ENCODE results near the gene BICDL1. TPM values are rescaled to one million over a fixed set of nuclear protein-coding genes. Genes with fewer than 3 reads are reported as not detected.

BICDL1 gene
- total RNA-seq, 1 experiment from 2014 or later = 3.6 TPM

- peaks cover 23% of the 10 kb centered on the region for H3K79me2 ChIP-seq (ENCODE audit: low read length)
- peaks cover 18% of the 10 kb centered on the region for H3K4me1 ChIP-seq (ENCODE audit: insufficient read depth, low read length)
- H3K9me3 ChIP-seq (ENCODE audit: low read length) = no peaks in the 10 kb centered on the region
- BruUV-seq (replicated peaks) = no TSS peak
- no peak overlapping the region for H3K4me2 ChIP-seq (ENCODE audit: low read length)
- peaks cover 8% of the 10 kb centered on the region; the same call in 1 of the 2 replicates for H3K36me3 ChIP-seq (ENCODE audit: low read depth, low read length)
- H3K9me2 ChIP-seq (replicated peaks; ENCODE audit: low read length) = no peaks in the 10 kb centered on the region
- TF ChIP-seq EZH2phosphoT487 (IDR thresholded peaks at IDR 0.05; ENCODE audit: borderline replicate concordance, low read length) (no peak), CTCF (conservative IDR thresholded peaks at IDR 0.05; ENCODE audit: low read depth, low read length) (no peak), EZH2 (IDR thresholded peaks at IDR 0.05; ENCODE audit: low read length, unreplicated experiment) (no peak)
- no peak overlapping the region for H3K27ac ChIP-seq (ENCODE audit: low read length)
- DNase-seq (no peak), ATAC-seq (no peak)
- no peaks in the 10 kb centered on the region for H4K20me1 ChIP-seq (ENCODE audit: low read length)
- ChIA-PET POLR2A (ENCODE audit: unreplicated experiment) (no interaction called here), CTCF (no interaction called here)
- no peak overlapping the region for H3K9ac ChIP-seq (ENCODE audit: low read length)
- no peak overlapping the region for H2AFZ ChIP-seq (ENCODE audit: low read length)
- peaks cover 3% of the 10 kb centered on the region for H3F3A ChIP-seq (ENCODE audit: low read length, unreplicated experiment)
- no peak overlapping the region for H3K4me3 ChIP-seq (ENCODE audit: low read length)
- H3K27me3 ChIP-seq (ENCODE audit: low read length) = no peaks in the 10 kb centered on the region
- intact Hi-C loops (cut with micrococcal nuclease) = no loop called here
These were observed 132.3 kb downstream of the BICDL1 start for GRCh38 chr12:120121343-120121742.

- Histone ChIP-seq H3K27ac (ENCODE audit: low read length) (no peak overlapping the region), H3F3A (ENCODE audit: low read length, unreplicated experiment) (peaks cover 3% of the 10 kb centered on the region), H3K9me3 (ENCODE audit: low read length) (no peaks in the 10 kb centered on the region), H3K4me1 (ENCODE audit: insufficient read depth, low read length) (peaks cover 18% of the 10 kb centered on the region), H3K4me2 (ENCODE audit: low read length) (no peak overlapping the region), H3K36me3 (ENCODE audit: low read depth, low read length) (peaks cover 12% of the 10 kb centered on the region; the same call in 1 of the 2 replicates), H2AFZ (ENCODE audit: low read length) (no peak overlapping the region), H3K79me2 (ENCODE audit: low read length) (peaks cover 23% of the 10 kb centered on the region), H3K4me3 (ENCODE audit: low read length) (no peak overlapping the region), H3K27me3 (ENCODE audit: low read length) (no peaks in the 10 kb centered on the region), H4K20me1 (ENCODE audit: low read length) (no peaks in the 10 kb centered on the region), H3K9ac (ENCODE audit: low read length) (no peak overlapping the region), H3K9me2 (replicated peaks; ENCODE audit: low read length) (no peaks in the 10 kb centered on the region)
- intact Hi-C loops (cut with micrococcal nuclease) = no loop called here
- DNase-seq = no peak
- ChIA-PET CTCF (no interaction called here), POLR2A (ENCODE audit: unreplicated experiment) (no interaction called here)
- TF ChIP-seq EZH2phosphoT487 (IDR thresholded peaks at IDR 0.05; ENCODE audit: borderline replicate concordance, low read length) (no peak), CTCF (conservative IDR thresholded peaks at IDR 0.05; ENCODE audit: low read depth, low read length) (no peak), EZH2 (IDR thresholded peaks at IDR 0.05; ENCODE audit: low read length, unreplicated experiment) (no peak)
- BruUV-seq (replicated peaks) = no TSS peak
- no peak for ATAC-seq
These were observed 132.8 kb downstream of the BICDL1 start for GRCh38 chr12:120121766-120122293.

GRCh38 chr12:120125029-120125428, 136.0 kb downstream of the BICDL1 start:
- no peaks in the 10 kb centered on the region for H4K20me1 ChIP-seq (ENCODE audit: low read length)
- no peaks in the 10 kb centered on the region for H3K9me2 ChIP-seq (replicated peaks; ENCODE audit: low read length)
- intact Hi-C loops (cut with micrococcal nuclease) = no loop called here
- H3K27me3 ChIP-seq (ENCODE audit: low read length) = no peaks in the 10 kb centered on the region
- H3K9ac ChIP-seq (ENCODE audit: low read length) = no peak overlapping the region
- no peak overlapping the region for H3K27ac ChIP-seq (ENCODE audit: low read length)
- no peaks in the 10 kb centered on the region for H3K9me3 ChIP-seq (ENCODE audit: low read length)
- peaks cover 41% of the 10 kb centered on the region for H3K36me3 ChIP-seq (ENCODE audit: low read depth, low read length)
- TF ChIP-seq EZH2phosphoT487 (IDR thresholded peaks at IDR 0.05; ENCODE audit: borderline replicate concordance, low read length) = no peak
- TF ChIP-seq EZH2 (IDR thresholded peaks at IDR 0.05; ENCODE audit: low read length, unreplicated experiment) = no peak
- no peak for TF ChIP-seq CTCF (conservative IDR thresholded peaks at IDR 0.05; ENCODE audit: low read depth, low read length)
- H3K4me1 ChIP-seq (ENCODE audit: insufficient read depth, low read length) = peaks cover under 1% of the 10 kb centered on the region; the same call in 1 of the 2 replicates
- no peak overlapping the region for H3K4me2 ChIP-seq (ENCODE audit: low read length)
- no peak overlapping the region for H3K4me3 ChIP-seq (ENCODE audit: low read length)
- no TSS peak for BruUV-seq (replicated peaks)
- no peaks in the 10 kb centered on the region for H3K79me2 ChIP-seq (ENCODE audit: low read length)
- ChIA-PET CTCF (no interaction called here), POLR2A (ENCODE audit: unreplicated experiment) (interaction anchor here (0.6 kb wide), 1 partner anchor 166 kb away, joined by 4 read pairs; no protein-coding TSS in a partner anchor)
- DNase-seq (no peak), ATAC-seq (no peak; the same call in 1 of the 2 replicates)
- no peak overlapping the region for H2AFZ ChIP-seq (ENCODE audit: low read length)
- H3F3A ChIP-seq (ENCODE audit: low read length, unreplicated experiment) = peaks cover 3% of the 10 kb centered on the region

Data from PC-3 (cell line).